GM12874 (cell line): Measurements from ENCODE around the gene WDR90.

Experiments
- TF ChIP-seq, protein P1 (sequence below): IDR thresholded peaks from 2 replicates; pipeline ENCODE4 v1.5.1; 2011; ENCODE audit warnings: low read depth, mild to moderate bottlenecking, control low read depth, low read length, moderate library complexity; ENCODE audit not compliant: insufficient read depth

WDR90 gene

DNA sequence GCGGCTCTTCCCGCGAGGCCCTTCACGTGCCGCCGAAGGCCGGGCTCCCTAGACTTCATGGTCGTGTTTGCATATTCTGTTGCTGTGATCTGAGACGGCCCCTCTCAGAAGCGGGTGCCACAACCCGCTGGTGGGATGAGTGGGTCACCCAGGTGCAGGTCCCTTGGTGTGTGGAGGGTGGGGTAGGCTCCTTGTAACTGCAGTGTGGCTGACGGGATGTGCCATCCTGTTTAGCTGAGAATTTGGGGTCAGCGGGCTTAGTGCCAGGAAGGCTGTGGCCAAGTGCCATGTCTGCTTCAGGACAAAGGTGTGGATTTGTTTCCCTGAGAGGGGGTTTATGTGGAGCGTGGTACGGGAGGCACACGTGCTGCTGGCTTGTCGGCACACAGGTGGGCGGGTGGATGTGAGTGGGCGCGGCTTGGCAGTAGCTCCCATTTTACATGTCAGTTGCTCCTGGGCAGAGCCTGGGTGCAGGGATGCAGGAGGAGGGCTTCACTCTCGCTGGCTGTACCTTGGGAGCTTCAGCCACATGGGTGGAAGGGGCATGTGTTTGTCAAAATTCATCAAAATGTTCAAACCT lies 27.5 kb upstream of the WDR90 start:
- TF ChIP-seq, protein P1, sequence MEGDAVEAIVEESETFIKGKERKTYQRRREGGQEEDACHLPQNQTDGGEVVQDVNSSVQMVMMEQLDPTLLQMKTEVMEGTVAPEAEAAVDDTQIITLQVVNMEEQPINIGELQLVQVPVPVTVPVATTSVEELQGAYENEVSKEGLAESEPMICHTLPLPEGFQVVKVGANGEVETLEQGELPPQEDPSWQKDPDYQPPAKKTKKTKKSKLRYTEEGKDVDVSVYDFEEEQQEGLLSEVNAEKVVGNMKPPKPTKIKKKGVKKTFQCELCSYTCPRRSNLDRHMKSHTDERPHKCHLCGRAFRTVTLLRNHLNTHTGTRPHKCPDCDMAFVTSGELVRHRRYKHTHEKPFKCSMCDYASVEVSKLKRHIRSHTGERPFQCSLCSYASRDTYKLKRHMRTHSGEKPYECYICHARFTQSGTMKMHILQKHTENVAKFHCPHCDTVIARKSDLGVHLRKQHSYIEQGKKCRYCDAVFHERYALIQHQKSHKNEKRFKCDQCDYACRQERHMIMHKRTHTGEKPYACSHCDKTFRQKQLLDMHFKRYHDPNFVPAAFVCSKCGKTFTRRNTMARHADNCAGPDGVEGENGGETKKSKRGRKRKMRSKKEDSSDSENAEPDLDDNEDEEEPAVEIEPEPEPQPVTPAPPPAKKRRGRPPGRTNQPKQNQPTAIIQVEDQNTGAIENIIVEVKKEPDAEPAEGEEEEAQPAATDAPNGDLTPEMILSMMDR, result no peak

DNA sequence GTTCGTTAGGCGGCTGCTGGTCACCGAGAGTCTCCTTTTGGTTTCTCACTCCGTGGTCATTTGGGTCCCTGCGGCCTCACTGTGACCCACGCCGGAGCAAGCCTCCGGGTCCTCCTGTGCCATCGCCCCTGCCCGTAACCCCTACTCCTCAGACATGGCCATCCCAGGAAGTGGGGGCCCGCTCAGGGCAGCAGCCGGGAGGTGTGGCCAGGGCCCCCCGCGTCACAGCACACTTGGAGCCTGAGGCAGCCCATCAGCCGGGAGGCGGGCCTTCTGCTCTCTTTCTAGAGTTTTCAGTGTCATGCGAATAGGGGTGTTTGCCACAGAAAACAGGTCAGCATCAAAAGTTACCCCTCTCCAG lies 26.3 kb upstream of the WDR90 start:
- TF ChIP-seq, protein P1, result no peak

DNA sequence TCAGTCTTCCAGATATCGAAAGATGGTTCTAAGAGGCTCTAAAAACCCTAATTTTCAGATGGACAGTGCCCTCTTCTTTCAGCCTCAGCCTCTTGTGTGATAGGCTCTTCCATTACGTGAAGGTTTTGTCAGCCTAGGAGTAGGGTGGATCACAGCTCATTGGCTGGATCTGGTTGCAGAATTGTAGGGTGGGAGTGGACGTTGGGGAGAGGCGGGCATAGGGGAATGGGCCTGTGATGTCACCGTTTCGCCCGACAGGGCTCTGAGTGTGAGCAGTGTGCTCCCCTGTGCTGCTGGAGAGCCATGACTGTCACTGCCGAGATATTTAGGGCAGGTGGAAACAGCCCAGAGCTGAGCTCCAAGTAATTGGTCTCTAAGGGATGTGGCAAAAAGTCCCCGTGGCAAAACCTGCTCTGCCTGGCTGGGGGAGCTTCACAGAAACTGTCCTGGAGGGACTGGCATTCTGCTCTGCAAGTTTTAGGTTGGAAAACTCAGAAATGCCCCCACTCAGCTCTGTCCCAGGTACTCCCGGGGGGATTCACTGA lies 24.6 kb upstream of the WDR90 start:
- TF ChIP-seq, protein P1, result no peak

- TF ChIP-seq, protein P1, result no peak
These were observed 23.8 kb upstream of the WDR90 start for GRCh38 chr16:625117-625976.

DNA sequence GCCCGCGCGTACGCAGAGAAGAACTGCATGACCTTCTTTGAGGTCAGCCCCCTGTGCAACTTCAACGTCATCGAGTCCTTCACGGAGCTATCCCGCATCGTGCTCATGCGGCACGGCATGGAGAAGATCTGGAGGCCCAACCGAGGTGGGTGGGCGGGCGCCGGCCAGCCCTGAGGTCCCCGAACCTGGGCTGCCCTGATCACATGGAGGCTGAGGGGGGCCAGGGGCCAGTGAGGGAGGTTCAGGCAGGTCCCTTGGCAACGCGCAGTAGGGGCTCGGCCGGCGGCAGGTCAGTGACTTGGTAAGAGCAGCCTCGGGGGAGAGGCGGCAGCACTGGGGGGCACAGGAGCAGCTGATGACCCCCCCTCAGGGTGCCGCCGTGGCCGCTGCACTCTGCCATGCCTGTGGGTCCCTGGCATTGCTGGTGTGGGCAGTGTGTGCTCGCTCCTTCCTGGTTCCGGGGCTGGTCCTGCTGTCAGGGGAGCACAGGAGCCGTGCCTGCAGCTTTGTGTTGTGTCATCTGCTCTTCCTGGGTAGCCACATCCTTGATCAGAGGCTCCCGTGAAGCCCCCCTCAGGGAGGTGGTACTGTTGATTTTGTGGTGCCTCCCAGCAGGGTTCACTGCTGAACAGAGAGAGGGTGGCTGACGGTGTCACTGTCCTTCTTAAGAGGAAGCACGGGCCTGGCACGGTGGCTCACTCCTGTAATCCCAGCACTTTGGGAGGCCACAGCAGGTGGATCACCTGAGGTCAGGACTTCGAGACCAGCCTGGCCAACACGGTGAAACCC lies 23.0 kb upstream of the WDR90 start:
- TF ChIP-seq, protein P1, result no peak

- TF ChIP-seq, protein P1, result no peak
These were observed 22.2 kb upstream of the WDR90 start for GRCh38 chr16:626787-627453.
